Astrocyte (in vitro differentiated cells and primary cell): Measurements from ENCODE around the gene DEFB123. TPM values are rescaled to one million over a fixed set of nuclear protein-coding genes. Genes with fewer than 3 reads are reported as not detected.

Experiments used
- DNase-seq: peaks from one replicate; pipeline ENCODE4 v3.0.0-alpha.2; 2010; ENCODE audit warnings: low read depth
- FAIRE-seq: peaks from 2 replicates; lab custom pipeline; 2011; peaks lifted over from hg19 to GRCh38; lab: Jason Lieb, UNC
- H2AFZ ChIP-seq: 2 replicates; pipeline ENCODE4 v1.6.0; 2012; ENCODE audit warnings: low read depth, low read length, inconsistent platforms
- H3K27ac ChIP-seq: 2 replicates; pipeline ENCODE4 v1.5.1; 2011; ENCODE audit warnings: low read depth, low read length, inconsistent platforms
- H3K27me3 ChIP-seq: 2 replicates; pipeline ENCODE4 v1.6.0; 2011; ENCODE audit warnings: low read length, inconsistent platforms; ENCODE audit not compliant: insufficient read depth
- H3K36me3 ChIP-seq: 2 replicates; pipeline ENCODE4 v1.5.1; 2011; ENCODE audit warnings: low read length, inconsistent platforms; ENCODE audit not compliant: insufficient read depth
- H3K4me1 ChIP-seq: 2 replicates; pipeline ENCODE4 v1.5.1; 2011; ENCODE audit warnings: low read length, inconsistent platforms; ENCODE audit not compliant: insufficient read depth
- H3K4me2 ChIP-seq: 2 replicates; pipeline ENCODE4 v1.6.0; 2012; ENCODE audit warnings: low read length, inconsistent platforms
- H3K4me3 ChIP-seq: 2 replicates; pipeline ENCODE4 v1.5.1; 2011; ENCODE audit warnings: low read depth, mild to moderate bottlenecking, low read length, inconsistent platforms; ENCODE audit not compliant: insufficient read depth
- H3K79me2 ChIP-seq: 2 replicates; pipeline ENCODE4 v1.6.0; 2012; ENCODE audit warnings: mild to moderate bottlenecking, low read length, inconsistent platforms; ENCODE audit not compliant: insufficient read depth
- H3K9ac ChIP-seq: 2 replicates; pipeline ENCODE4 v1.6.0; 2012; ENCODE audit warnings: mild to moderate bottlenecking, low read length, inconsistent platforms
- H3K9me3 ChIP-seq: 2 replicates; pipeline ENCODE4 v1.5.1; 2012; ENCODE audit warnings: low read depth, mild to moderate bottlenecking, low read length, inconsistent platforms; ENCODE audit not compliant: insufficient read depth
- H4K20me1 ChIP-seq: 2 replicates; pipeline ENCODE4 v1.6.0; 2012; ENCODE audit warnings: low read length, inconsistent platforms; ENCODE audit not compliant: insufficient read depth
- H3K27ac Mint-ChIP-seq: one replicate; pipeline ENCODE4 v1.8.0; 2021; ENCODE audit warnings: mild to moderate bottlenecking, mixed read lengths; ENCODE audit not compliant: unreplicated experiment
- H3K27me3 Mint-ChIP-seq: one replicate; pipeline ENCODE4 v1.8.0; 2021; ENCODE audit warnings: low read depth, mixed read lengths; ENCODE audit not compliant: unreplicated experiment
- H3K36me3 Mint-ChIP-seq: one replicate; pipeline ENCODE4 v1.8.0; 2021; ENCODE audit warnings: low read depth, mixed read lengths; ENCODE audit not compliant: unreplicated experiment
- H3K4me1 Mint-ChIP-seq: one replicate; pipeline ENCODE4 v1.8.0; 2021; ENCODE audit warnings: low read depth, mixed read lengths; ENCODE audit not compliant: unreplicated experiment
- H3K4me3 Mint-ChIP-seq: one replicate; pipeline ENCODE4 v1.8.0; 2021; ENCODE audit warnings: mild to moderate bottlenecking, moderate library complexity, mixed read lengths; ENCODE audit not compliant: unreplicated experiment
- H3K9me3 Mint-ChIP-seq: one replicate; pipeline ENCODE4 v1.8.0; 2021; ENCODE audit warnings: mild to moderate bottlenecking, mixed read lengths; ENCODE audit not compliant: unreplicated experiment
- EZH2 ChIP-seq: IDR thresholded peaks from 2 replicates; pipeline ENCODE4 v1.6.1; 2012; ENCODE audit warnings: mild to moderate bottlenecking, low read length, inconsistent platforms; ENCODE audit not compliant: insufficient read depth
- total RNA-seq: library from RNA; stranded (reverse); gene quantifications from 2 replicates; pipeline ENCODE4 v1.2.1, GENCODE V29; 2021
- TF ChIP-seq, protein P1 (sequence below): IDR thresholded peaks from 2 replicates; pipeline ENCODE4 v1.5.1; 2011; ENCODE audit warnings: low read depth, mild to moderate bottlenecking, inconsistent platforms, low read length, moderate library complexity; ENCODE audit not compliant: insufficient read depth

Gene DEFB123
- total RNA-seq, 1 donor from 2014 or later: not detected

DNA sequence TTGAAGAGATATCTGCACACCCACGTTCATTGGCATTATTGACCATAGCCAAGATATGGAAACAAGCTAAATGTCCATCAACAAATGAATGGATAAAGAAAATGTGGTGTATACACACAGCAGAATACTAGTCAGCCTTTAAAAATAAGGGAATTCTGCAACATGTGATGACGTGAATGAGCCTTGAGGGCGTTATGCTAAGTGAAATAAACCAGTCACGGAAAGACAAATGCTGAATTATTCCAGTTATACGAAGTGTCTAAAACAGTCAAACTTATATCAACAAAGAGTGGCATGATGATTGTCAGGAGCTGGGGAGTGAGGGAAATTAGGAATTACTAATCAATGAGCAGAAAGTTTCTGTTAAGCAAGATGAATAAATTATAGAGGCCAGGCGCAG, 26.1 kb upstream of the DEFB123 start:
- Histone ChIP-seq H3K36me3 (no peaks in the 10 kb centered on the region), H4K20me1 (no peaks in the 10 kb centered on the region), H3K79me2 (no peaks in the 10 kb centered on the region), H2AFZ (no peak overlapping the region), H3K9me3 (no peaks in the 10 kb centered on the region), H3K27ac (no peak overlapping the region), H3K9ac (no peak overlapping the region), H3K27me3 (no peaks in the 10 kb centered on the region), H3K4me1 (no peaks in the 10 kb centered on the region), H3K4me3 (no peak overlapping the region), H3K4me2 (no peak overlapping the region)
- H3K27ac Mint-ChIP-seq: no peak overlapping the region
- TF ChIP-seq EZH2: no peak
- TF ChIP-seq, protein P1, sequence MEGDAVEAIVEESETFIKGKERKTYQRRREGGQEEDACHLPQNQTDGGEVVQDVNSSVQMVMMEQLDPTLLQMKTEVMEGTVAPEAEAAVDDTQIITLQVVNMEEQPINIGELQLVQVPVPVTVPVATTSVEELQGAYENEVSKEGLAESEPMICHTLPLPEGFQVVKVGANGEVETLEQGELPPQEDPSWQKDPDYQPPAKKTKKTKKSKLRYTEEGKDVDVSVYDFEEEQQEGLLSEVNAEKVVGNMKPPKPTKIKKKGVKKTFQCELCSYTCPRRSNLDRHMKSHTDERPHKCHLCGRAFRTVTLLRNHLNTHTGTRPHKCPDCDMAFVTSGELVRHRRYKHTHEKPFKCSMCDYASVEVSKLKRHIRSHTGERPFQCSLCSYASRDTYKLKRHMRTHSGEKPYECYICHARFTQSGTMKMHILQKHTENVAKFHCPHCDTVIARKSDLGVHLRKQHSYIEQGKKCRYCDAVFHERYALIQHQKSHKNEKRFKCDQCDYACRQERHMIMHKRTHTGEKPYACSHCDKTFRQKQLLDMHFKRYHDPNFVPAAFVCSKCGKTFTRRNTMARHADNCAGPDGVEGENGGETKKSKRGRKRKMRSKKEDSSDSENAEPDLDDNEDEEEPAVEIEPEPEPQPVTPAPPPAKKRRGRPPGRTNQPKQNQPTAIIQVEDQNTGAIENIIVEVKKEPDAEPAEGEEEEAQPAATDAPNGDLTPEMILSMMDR: no peak
- FAIRE-seq (no peak), DNase-seq (no peak)
- H3K4me1 Mint-ChIP-seq: no peaks in the 10 kb centered on the region
- H3K4me3 Mint-ChIP-seq: no peak overlapping the region
- no peaks in the 10 kb centered on the region for H3K27me3 Mint-ChIP-seq
- peaks cover 10% of the 10 kb centered on the region for H3K9me3 Mint-ChIP-seq
- no peaks in the 10 kb centered on the region for H3K36me3 Mint-ChIP-seq

DNA sequence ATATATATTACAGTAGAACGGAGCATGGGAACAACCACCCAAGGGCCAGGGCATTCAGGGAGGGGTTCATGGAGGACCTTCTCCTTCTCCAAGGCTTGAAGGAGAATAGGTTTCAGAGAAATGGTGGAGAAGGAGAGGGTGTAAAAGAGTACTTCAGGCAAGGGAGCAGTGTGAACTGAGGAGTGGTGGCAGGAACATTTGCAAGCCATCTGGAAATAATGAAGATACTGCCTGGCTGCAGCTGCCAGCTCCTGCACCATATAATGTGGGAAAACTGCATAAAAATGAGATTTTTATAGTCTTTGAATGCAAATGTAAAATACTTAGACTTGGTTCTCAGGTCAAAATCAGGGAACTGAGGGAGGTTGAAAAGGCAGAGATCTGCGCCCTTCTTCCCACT, 24.8 kb upstream of the DEFB123 start:
- Histone ChIP-seq H3K4me1 (no peaks in the 10 kb centered on the region), H3K79me2 (no peaks in the 10 kb centered on the region), H2AFZ (no peak overlapping the region), H3K9ac (no peak overlapping the region), H3K27me3 (no peaks in the 10 kb centered on the region), H3K9me3 (no peaks in the 10 kb centered on the region), H3K4me2 (no peak overlapping the region), H3K27ac (no peak overlapping the region), H4K20me1 (no peaks in the 10 kb centered on the region), H3K36me3 (no peaks in the 10 kb centered on the region), H3K4me3 (no peak overlapping the region)
- FAIRE-seq (no peak), DNase-seq (no peak)
- H3K27me3 Mint-ChIP-seq: no peaks in the 10 kb centered on the region
- no peaks in the 10 kb centered on the region for H3K4me1 Mint-ChIP-seq
- TF ChIP-seq EZH2: no peak
- TF ChIP-seq, protein P1: no peak
- no peak overlapping the region for H3K27ac Mint-ChIP-seq
- H3K36me3 Mint-ChIP-seq: no peaks in the 10 kb centered on the region
- H3K9me3 Mint-ChIP-seq: peaks cover 10% of the 10 kb centered on the region
- no peak overlapping the region for H3K4me3 Mint-ChIP-seq

DNA sequence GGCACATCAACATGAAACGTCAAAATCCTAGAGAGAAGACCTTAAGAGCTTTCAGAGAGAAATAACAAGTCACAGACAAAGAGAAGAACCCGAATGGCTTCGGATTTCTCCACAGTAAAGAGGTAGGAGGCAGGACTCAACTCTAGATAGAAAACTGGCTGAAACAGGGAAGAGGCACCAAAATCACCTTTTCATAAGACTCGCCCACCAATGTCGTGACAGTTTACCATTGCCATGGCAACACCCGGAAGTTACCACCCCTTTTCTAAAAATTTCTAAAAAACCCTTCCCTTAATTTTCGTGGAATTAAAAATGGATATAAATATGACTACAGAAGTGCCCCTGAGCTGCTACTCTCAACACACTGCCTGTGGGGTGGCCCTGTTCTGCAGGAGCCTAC, 22.1 kb upstream of the DEFB123 start:
- H4K20me1 ChIP-seq: no peaks in the 10 kb centered on the region
- H3K79me2 ChIP-seq: no peaks in the 10 kb centered on the region
- Mint-ChIP-seq H3K36me3 (no peaks in the 10 kb centered on the region), H3K4me3 (no peak overlapping the region), H3K27me3 (no peaks in the 10 kb centered on the region), H3K9me3 (peaks cover 11% of the 10 kb centered on the region), H3K4me1 (no peaks in the 10 kb centered on the region), H3K27ac (no peak overlapping the region)
- no peak overlapping the region for H3K4me3 ChIP-seq
- H3K4me2 ChIP-seq: no peak overlapping the region
- FAIRE-seq (no peak), DNase-seq (no peak)
- H2AFZ ChIP-seq: no peak overlapping the region
- no peak for TF ChIP-seq EZH2
- no peaks in the 10 kb centered on the region for H3K9me3 ChIP-seq
- H3K27me3 ChIP-seq: no peaks in the 10 kb centered on the region
- H3K4me1 ChIP-seq: no peaks in the 10 kb centered on the region
- H3K27ac ChIP-seq: no peak overlapping the region
- H3K9ac ChIP-seq: no peak overlapping the region
- no peaks in the 10 kb centered on the region for H3K36me3 ChIP-seq
